Measurements from ENCODE around the gene NRXN3. TPM values are rescaled to one million over a fixed set of nuclear protein-coding genes. Genes with fewer than 3 reads are reported as not detected.

Gene NRXN3
- total and polyA plus RNA-seq, 2 experiments from 2014 or later: 1.0 to 1.8 TPM

DNA sequence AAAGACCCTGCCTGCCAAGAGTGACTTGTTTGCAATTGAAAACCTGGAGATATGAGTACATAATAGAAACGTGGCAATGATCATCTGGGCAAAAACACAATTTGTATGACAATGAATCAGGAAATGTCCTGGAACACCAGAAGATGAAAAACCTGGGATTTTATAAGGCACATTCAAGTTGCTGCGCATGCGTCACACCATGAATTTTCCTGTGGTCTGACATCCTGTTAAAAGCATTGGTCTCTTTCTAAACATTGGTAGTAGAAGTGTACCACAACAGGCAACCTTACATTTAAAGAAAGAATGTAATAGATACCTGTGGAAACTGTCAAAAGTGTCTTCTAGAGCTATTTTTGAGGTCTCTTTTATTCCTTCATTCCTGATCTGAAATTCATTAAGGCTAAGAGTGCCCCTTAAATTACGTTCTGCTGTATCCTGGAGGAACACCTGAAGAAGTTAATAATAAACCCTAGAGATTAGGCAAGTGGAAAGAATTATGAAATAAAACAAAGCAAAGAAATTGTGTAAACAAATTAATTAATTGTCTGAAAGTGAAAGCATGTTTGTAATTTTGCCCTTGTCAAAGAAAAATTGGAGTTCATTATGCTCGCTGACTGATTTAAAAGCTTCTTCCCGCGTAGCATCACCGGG, 1364.7 kb downstream of the NRXN3 start:
- no peak for TF ChIP-seq EZH2phosphoT487 (IDR thresholded peaks at IDR 0.05; ENCODE audit: unreplicated experiment)
- TF ChIP-seq, protein P1, sequence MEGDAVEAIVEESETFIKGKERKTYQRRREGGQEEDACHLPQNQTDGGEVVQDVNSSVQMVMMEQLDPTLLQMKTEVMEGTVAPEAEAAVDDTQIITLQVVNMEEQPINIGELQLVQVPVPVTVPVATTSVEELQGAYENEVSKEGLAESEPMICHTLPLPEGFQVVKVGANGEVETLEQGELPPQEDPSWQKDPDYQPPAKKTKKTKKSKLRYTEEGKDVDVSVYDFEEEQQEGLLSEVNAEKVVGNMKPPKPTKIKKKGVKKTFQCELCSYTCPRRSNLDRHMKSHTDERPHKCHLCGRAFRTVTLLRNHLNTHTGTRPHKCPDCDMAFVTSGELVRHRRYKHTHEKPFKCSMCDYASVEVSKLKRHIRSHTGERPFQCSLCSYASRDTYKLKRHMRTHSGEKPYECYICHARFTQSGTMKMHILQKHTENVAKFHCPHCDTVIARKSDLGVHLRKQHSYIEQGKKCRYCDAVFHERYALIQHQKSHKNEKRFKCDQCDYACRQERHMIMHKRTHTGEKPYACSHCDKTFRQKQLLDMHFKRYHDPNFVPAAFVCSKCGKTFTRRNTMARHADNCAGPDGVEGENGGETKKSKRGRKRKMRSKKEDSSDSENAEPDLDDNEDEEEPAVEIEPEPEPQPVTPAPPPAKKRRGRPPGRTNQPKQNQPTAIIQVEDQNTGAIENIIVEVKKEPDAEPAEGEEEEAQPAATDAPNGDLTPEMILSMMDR (conservative IDR thresholded peaks at IDR 0.05; ENCODE audit: low read depth in 2 of 2): no peak
- TF ChIP-seq, protein P2, sequence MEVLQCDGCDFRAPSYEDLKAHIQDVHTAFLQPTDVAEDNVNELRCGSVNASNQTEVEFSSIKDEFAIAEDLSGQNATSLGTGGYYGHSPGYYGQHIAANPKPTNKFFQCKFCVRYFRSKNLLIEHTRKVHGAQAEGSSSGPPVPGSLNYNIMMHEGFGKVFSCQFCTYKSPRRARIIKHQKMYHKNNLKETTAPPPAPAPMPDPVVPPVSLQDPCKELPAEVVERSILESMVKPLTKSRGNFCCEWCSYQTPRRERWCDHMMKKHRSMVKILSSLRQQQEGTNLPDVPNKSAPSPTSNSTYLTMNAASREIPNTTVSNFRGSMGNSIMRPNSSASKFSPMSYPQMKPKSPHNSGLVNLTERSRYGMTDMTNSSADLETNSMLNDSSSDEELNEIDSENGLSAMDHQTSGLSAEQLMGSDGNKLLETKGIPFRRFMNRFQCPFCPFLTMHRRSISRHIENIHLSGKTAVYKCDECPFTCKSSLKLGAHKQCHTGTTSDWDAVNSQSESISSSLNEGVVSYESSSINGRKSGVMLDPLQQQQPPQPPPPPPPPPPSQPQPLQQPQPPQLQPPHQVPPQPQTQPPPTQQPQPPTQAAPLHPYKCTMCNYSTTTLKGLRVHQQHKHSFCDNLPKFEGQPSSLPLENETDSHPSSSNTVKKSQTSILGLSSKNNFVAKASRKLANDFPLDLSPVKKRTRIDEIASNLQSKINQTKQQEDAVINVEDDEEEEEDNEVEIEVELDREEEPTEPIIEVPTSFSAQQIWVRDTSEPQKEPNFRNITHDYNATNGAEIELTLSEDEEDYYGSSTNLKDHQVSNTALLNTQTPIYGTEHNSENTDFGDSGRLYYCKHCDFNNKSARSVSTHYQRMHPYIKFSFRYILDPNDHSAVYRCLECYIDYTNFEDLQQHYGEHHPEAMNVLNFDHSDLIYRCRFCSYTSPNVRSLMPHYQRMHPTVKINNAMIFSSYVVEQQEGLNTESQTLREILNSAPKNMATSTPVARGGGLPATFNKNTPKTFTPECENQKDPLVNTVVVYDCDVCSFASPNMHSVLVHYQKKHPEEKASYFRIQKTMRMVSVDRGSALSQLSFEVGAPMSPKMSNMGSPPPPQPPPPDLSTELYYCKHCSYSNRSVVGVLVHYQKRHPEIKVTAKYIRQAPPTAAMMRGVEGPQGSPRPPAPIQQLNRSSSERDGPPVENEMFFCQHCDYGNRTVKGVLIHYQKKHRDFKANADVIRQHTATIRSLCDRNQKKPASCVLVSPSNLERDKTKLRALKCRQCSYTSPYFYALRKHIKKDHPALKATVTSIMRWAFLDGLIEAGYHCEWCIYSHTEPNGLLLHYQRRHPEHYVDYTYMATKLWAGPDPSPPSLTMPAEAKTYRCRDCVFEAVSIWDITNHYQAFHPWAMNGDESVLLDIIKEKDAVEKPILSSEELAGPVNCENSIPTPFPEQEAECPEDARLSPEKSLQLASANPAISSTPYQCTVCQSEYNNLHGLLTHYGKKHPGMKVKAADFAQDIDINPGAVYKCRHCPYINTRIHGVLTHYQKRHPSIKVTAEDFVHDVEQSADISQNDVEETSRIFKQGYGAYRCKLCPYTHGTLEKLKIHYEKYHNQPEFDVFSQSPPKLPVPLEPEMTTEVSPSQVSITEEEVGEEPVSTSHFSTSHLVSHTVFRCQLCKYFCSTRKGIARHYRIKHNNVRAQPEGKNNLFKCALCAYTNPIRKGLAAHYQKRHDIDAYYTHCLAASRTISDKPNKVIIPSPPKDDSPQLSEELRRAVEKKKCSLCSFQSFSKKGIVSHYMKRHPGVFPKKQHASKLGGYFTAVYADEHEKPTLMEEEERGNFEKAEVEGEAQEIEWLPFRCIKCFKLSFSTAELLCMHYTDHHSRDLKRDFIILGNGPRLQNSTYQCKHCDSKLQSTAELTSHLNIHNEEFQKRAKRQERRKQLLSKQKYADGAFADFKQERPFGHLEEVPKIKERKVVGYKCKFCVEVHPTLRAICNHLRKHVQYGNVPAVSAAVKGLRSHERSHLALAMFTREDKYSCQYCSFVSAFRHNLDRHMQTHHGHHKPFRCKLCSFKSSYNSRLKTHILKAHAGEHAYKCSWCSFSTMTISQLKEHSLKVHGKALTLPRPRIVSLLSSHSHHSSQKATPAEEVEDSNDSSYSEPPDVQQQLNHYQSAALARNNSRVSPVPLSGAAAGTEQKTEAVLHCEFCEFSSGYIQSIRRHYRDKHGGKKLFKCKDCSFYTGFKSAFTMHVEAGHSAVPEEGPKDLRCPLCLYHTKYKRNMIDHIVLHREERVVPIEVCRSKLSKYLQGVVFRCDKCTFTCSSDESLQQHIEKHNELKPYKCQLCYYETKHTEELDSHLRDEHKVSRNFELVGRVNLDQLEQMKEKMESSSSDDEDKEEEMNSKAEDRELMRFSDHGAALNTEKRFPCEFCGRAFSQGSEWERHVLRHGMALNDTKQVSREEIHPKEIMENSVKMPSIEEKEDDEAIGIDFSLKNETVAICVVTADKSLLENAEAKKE (CRISPR knock-in tag; IDR thresholded peaks at IDR 0.05): no peak
- TF ChIP-seq NANOG (IDR thresholded peaks at IDR 0.05; ENCODE audit: borderline replicate concordance): no peak
- TF ChIP-seq ZNF331 (CRISPR knock-in tag; IDR thresholded peaks at IDR 0.05; ENCODE audit: low read depth): no peak
- no peak for TF ChIP-seq EZH2 (IDR thresholded peaks at IDR 0.05; ENCODE audit: low read depth, unreplicated experiment)
- TF ChIP-seq POLR2AphosphoS5 (IDR thresholded peaks at IDR 0.05; ENCODE audit: low read depth): no peak
- TF ChIP-seq JUNB (IDR thresholded peaks at IDR 0.05; ENCODE audit: unreplicated experiment): no peak
- TF ChIP-seq, protein P3, sequence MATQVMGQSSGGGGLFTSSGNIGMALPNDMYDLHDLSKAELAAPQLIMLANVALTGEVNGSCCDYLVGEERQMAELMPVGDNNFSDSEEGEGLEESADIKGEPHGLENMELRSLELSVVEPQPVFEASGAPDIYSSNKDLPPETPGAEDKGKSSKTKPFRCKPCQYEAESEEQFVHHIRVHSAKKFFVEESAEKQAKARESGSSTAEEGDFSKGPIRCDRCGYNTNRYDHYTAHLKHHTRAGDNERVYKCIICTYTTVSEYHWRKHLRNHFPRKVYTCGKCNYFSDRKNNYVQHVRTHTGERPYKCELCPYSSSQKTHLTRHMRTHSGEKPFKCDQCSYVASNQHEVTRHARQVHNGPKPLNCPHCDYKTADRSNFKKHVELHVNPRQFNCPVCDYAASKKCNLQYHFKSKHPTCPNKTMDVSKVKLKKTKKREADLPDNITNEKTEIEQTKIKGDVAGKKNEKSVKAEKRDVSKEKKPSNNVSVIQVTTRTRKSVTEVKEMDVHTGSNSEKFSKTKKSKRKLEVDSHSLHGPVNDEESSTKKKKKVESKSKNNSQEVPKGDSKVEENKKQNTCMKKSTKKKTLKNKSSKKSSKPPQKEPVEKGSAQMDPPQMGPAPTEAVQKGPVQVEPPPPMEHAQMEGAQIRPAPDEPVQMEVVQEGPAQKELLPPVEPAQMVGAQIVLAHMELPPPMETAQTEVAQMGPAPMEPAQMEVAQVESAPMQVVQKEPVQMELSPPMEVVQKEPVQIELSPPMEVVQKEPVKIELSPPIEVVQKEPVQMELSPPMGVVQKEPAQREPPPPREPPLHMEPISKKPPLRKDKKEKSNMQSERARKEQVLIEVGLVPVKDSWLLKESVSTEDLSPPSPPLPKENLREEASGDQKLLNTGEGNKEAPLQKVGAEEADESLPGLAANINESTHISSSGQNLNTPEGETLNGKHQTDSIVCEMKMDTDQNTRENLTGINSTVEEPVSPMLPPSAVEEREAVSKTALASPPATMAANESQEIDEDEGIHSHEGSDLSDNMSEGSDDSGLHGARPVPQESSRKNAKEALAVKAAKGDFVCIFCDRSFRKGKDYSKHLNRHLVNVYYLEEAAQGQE (IDR thresholded peaks at IDR 0.05; ENCODE audit: unreplicated experiment): no peak
- TF ChIP-seq STAT1 (IDR thresholded peaks at IDR 0.05; ENCODE audit: unreplicated experiment): no peak
- TF ChIP-seq ZNF114 (CRISPR knock-in tag; IDR thresholded peaks at IDR 0.05): no peak
- TF ChIP-seq CREB1 (CRISPR knock-in tag; IDR thresholded peaks at IDR 0.05; ENCODE audit: low read depth): no peak
- TF ChIP-seq, protein P4, sequence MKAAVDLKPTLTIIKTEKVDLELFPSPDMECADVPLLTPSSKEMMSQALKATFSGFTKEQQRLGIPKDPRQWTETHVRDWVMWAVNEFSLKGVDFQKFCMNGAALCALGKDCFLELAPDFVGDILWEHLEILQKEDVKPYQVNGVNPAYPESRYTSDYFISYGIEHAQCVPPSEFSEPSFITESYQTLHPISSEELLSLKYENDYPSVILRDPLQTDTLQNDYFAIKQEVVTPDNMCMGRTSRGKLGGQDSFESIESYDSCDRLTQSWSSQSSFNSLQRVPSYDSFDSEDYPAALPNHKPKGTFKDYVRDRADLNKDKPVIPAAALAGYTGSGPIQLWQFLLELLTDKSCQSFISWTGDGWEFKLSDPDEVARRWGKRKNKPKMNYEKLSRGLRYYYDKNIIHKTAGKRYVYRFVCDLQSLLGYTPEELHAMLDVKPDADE (IDR thresholded peaks at IDR 0.05): no peak
- H3K27me3 Mint-ChIP-seq (ENCODE audit: insufficient read depth, low read depth, poor library complexity): peaks cover 2% of the 10 kb centered on the region

More for the DNA sequence above, 1364.7 kb downstream of the NRXN3 start:
- Mint-ChIP-seq H3K36me3 (ENCODE audit: low read depth) (no peaks in the 10 kb centered on the region), H3K9me3 (no peaks in the 10 kb centered on the region; the same call in 2 of the 3 replicates), H3K27ac (peak overlapping the region; percentile 14; the same call in 1 of the 2 replicates), H3K4me1 (peaks cover 17% of the 10 kb centered on the region), H3K4me3 (no peak overlapping the region)
- Histone ChIP-seq H4K20me1 (replicated peaks; ENCODE audit: insufficient read depth) (no peaks in the 10 kb centered on the region), H3F3A (replicated peaks; ENCODE audit: low read depth) (no peaks in the 10 kb centered on the region), H3K4me1 (ENCODE audit: insufficient read depth) (peaks cover 7% of the 10 kb centered on the region; the same call in 1 of the 2 replicates), H3K79me2 (replicated peaks; ENCODE audit: insufficient read depth) (no peaks in the 10 kb centered on the region), H2AFZ (no peak overlapping the region), H3K4me2 (peak overlapping the region; percentile 46), H3K9me2 (ENCODE audit: insufficient read depth) (no peaks in the 10 kb centered on the region), H3K4me3 (no peak overlapping the region), H3K36me3 (ENCODE audit: insufficient read depth) (no peaks in the 10 kb centered on the region), H3K27ac (ENCODE audit: low read depth) (no peak overlapping the region), H3K27me3 (ENCODE audit: insufficient read depth) (no peaks in the 10 kb centered on the region)
- DNase-seq (ENCODE audit: low spot score) (no peak), ATAC-seq (no peak)

Measured in GM23338 (cell line).